Uterus (tissue), 4 donors: ENCODE data around the gene BST1. TPM values are rescaled to one million over a fixed set of nuclear protein-coding genes. Genes with fewer than 3 reads are reported as not detected.

Experiments
- DNase-seq, 2 donors: peaks; one replicate each; pipeline ENCODE4 v3.0.0-alpha.2; 2019 to 2020
- H3K27ac ChIP-seq, 2 donors: fragments of 200-600 bp; sonication (generic); 1 replicate in 1 of 2; 2 replicates in 1 of 2; pipeline ENCODE4 v1.5.1; 2016 to 2018
- H3K27me3 ChIP-seq, 2 donors: fragments of 200-600 bp; sonication (generic); one replicate each; pipeline ENCODE4 v1.5.1; 2018 to 2019; ENCODE audit warnings: control low read depth in 1 of 2
- H3K36me3 ChIP-seq, 2 donors: fragments of 200-600 bp; sonication (generic); one replicate each; pipeline ENCODE4 v1.5.1; 2019; ENCODE audit warnings: control low read depth in 1 of 2
- H3K4me1 ChIP-seq, 2 donors: fragments of 200-600 bp; sonication (generic); one replicate each; pipeline ENCODE4 v1.5.1; 2018 to 2019; ENCODE audit warnings: control low read depth in 1 of 2
- H3K4me3 ChIP-seq, 2 donors: fragments of 200-600 bp; sonication (generic); 1 replicate in 1 of 2; 2 replicates in 1 of 2; pipeline ENCODE4 v1.5.1; 2018 to 2019; ENCODE audit warnings: mild to moderate bottlenecking in 1 of 2
- H3K9me3 ChIP-seq, 2 donors: fragments of 200-600 bp; sonication (generic); one replicate each; pipeline ENCODE4 v1.5.1; 2019; ENCODE audit warnings: control low read depth in 1 of 2
- CTCF ChIP-seq, 4 experiments: fragments of 200-600 bp in 2 of 4; fragments of 450-650 bp in 2 of 4; sonication (generic) in 2 of 4; IDR thresholded peaks; one replicate each; pipeline ENCODE4 v1.5.1; 2016 to 2019; ENCODE audit warnings: antibody characterized with exemption in 4 of 4, mild to moderate bottlenecking in 2 of 4, moderate library complexity in 1 of 4
- POLR2A ChIP-seq, 2 donors: fragments of 450-650 bp; IDR thresholded peaks; one replicate each; pipeline ENCODE4 v1.6.1; 2016; ENCODE audit warnings: antibody characterized with exemption in 2 of 2, mild to moderate bottlenecking in 1 of 2, moderate library complexity in 1 of 2
- intact Hi-C: fragments of 100-400 bp; cut with DNase I; formaldehyde crosslinking; loops from one replicate; pipeline ENCODE4 v1.15.1; 2023; ENCODE audit warnings: low total_unique reads
- total RNA-seq, 4 donors: library from RNA; depleted of rRNA in 3 of 4; stranded (reverse); fragments of >200 nt in 3 of 4; gene quantifications; one replicate each; pipeline versions ENCODE4 v1.1.0 to v1.2.4, GENCODE V29; 2014 to 2023
- donor health status: DM: yes; HTN: yes; CAD: no.

The BST1 gene
- total RNA-seq, 4 donors from 2014 or later = 1.5 to 11.4 (median 7.7) TPM; not detected in 1

DNA sequence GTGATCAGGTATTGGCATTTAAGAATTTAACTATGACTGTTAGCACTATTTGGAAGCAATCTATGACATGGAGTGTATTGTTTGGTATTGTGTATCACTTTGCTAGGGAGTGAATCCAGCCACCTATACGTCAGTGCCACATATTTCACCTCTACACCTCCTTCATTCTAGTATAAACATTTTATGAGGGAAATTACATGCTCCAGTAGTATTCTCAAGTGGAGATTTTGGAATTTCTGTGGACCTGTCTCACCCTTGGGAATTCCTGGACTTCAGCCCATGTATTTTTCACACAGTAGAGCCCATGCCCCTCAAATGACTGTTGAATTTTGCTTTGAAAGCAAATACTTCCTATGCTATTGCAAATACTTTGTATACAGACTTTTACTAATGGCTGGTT lies 11.3 kb downstream of the BST1 start:
- Histone ChIP-seq H3K36me3 (no peaks in the 10 kb centered on the region), H3K27ac (no peak overlapping the region), H3K9me3 (no peaks in the 10 kb centered on the region), H3K27me3 (no peaks in the 10 kb centered on the region), H3K4me3 (no peak overlapping the region), H3K4me1 (no peaks in the 10 kb centered on the region)
- intact Hi-C loops = no loop called here
- DNase-seq = no peak
- TF ChIP-seq POLR2A (IDR thresholded peaks at IDR 0.05) (no peak), CTCF (IDR thresholded peaks at IDR 0.05) (no peak)

- intact Hi-C loops = no loop called here
These were observed 12.0 kb downstream of the BST1 start for GRCh38 chr4:15714646-15715435.

DNA sequence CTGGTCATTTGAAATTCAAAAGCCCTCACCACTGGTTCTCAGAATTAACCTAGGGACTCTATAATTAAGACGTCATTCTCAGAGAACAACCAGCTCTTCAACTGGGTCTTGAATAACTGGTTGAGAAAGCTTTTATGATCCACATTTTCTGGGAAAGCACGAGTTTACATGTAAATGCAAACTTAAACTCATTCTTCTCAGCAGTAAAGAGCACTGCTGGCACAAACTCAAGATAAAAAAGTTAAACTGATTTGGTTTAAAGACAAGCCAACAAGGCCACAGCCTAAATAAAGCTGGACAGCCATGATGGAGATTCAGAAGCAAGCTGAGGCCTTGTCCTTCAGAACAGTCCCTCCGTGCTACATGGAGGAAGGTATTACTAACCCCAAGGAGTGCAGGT lies 13.2 kb downstream of the BST1 start:
- intact Hi-C loops = no loop called here
- no peak for TF ChIP-seq POLR2A (IDR thresholded peaks at IDR 0.05)
- TF ChIP-seq CTCF (IDR thresholded peaks at IDR 0.05) = no peak
- H3K36me3 ChIP-seq = no peaks in the 10 kb centered on the region
- H3K4me3 ChIP-seq = no peak overlapping the region
- no peaks in the 10 kb centered on the region for H3K4me1 ChIP-seq
- no peak overlapping the region for H3K27ac ChIP-seq
- no peaks in the 10 kb centered on the region for H3K9me3 ChIP-seq
- no peaks in the 10 kb centered on the region for H3K27me3 ChIP-seq
- DNase-seq = no peak

More at GRCh38 chr4:15714646-15715435, 12.0 kb downstream of the BST1 start:
- no peaks in the 10 kb centered on the region for H3K9me3 ChIP-seq
- TF ChIP-seq CTCF (IDR thresholded peaks at IDR 0.05) (no peak), POLR2A (IDR thresholded peaks at IDR 0.05) (no peak)
- DNase-seq = no peak
- no peaks in the 10 kb centered on the region for H3K27me3 ChIP-seq
- no peaks in the 10 kb centered on the region for H3K36me3 ChIP-seq
- H3K27ac ChIP-seq = no peak overlapping the region
- H3K4me1 ChIP-seq = no peaks in the 10 kb centered on the region
- H3K4me3 ChIP-seq = no peak overlapping the region

- H3K4me1 ChIP-seq = no peaks in the 10 kb centered on the region
- intact Hi-C loops = no loop called here
- H3K4me3 ChIP-seq = no peak overlapping the region
- no peak for DNase-seq
- H3K27ac ChIP-seq = no peak overlapping the region
- no peaks in the 10 kb centered on the region for H3K9me3 ChIP-seq
- no peak for TF ChIP-seq CTCF (IDR thresholded peaks at IDR 0.05)
- no peak for TF ChIP-seq POLR2A (IDR thresholded peaks at IDR 0.05)
- no peaks in the 10 kb centered on the region for H3K36me3 ChIP-seq
- no peaks in the 10 kb centered on the region for H3K27me3 ChIP-seq
These were observed 14.2 kb downstream of the BST1 start for GRCh38 chr4:15717086-15717485.

DNA sequence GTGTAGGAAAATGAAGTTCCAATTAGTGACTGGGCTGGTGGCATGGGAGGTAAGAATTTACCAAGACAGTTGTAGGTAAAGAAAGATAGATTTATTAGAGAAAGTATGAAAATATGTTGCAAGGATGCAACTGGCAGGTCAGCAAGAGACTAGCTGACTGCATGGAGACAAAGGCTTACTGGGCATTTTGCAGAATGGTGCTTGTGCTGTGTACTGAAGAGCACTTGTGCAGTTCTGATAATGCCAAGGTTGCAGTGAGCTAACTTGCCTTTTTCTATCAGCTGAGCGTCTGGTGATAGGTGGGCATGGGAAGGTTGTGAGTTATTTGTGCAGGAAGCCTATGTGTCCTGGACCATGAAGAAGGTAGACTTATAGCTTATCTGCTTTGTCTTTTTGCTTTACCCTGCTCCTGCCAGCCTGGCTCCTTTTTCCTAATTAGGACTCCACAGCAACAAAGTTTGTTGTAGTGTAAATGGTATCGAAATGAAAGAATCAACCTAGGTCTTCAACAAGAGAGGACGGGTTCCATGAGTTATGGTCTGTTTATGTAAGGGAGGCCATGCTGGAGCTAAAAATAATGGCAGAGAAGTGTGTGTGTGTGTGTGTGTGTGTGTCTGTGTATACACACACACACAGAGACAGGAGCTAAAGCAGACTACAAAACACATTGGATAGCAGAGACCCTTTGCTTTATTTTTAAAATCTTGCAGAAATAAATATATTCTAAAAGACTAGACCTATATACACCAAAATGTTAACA lies 15.0 kb downstream of the BST1 start:
- H3K36me3 ChIP-seq = no peaks in the 10 kb centered on the region
- H3K9me3 ChIP-seq = no peaks in the 10 kb centered on the region
- no peaks in the 10 kb centered on the region for H3K4me1 ChIP-seq
- H3K27me3 ChIP-seq = no peaks in the 10 kb centered on the region
- H3K27ac ChIP-seq = no peak overlapping the region
- DNase-seq = no peak
- H3K4me3 ChIP-seq = no peak overlapping the region
- no peak for TF ChIP-seq CTCF (IDR thresholded peaks at IDR 0.05)
- TF ChIP-seq POLR2A (IDR thresholded peaks at IDR 0.05) = no peak
- intact Hi-C loops = no loop called here
